PFSK-1 (cell line): Measurements from ENCODE around the gene GLIS1.

Source experiments
- FOXP2 ChIP-seq: optimal IDR thresholded peaks from 2 replicates; pipeline ENCODE3; 2011; ENCODE audit warnings: borderline replicate concordance, control low read depth, inconsistent platforms; ENCODE audit not compliant: insufficient read depth; ENCODE audit errors: extremely low read length, extremely low read depth
- POLR2AphosphoS5 ChIP-seq: IDR thresholded peaks from 2 replicates; pipeline ENCODE4 v1.6.1; 2012; ENCODE audit warnings: low read depth, mild to moderate bottlenecking, control low read depth, low read length, moderate library complexity
- SIN3A ChIP-seq: IDR thresholded peaks from 2 replicates; pipeline ENCODE4 v1.6.1; 2012; ENCODE audit warnings: mild to moderate bottlenecking, low read length, moderate library complexity, borderline replicate concordance; ENCODE audit not compliant: insufficient read depth
- TAF1 ChIP-seq: IDR thresholded peaks from 2 replicates; pipeline ENCODE4 v1.6.1; 2012; ENCODE audit warnings: low read length, control low read depth, borderline replicate concordance; ENCODE audit not compliant: insufficient read depth
- TF ChIP-seq, protein P1 (sequence below), 2 experiments: IDR thresholded peaks; 2 replicates each; pipeline versions ENCODE4 v1.6.1 to v1.8.0; 2011 to 2012; ENCODE audit warnings: low read depth in 2 of 2, low read length in 2 of 2, control low read depth in 1 of 2, inconsistent platforms in 1 of 2, mild to moderate bottlenecking in 1 of 2, moderate library complexity in 1 of 2; ENCODE audit not compliant: insufficient read depth in 1 of 2

The GLIS1 gene

DNA sequence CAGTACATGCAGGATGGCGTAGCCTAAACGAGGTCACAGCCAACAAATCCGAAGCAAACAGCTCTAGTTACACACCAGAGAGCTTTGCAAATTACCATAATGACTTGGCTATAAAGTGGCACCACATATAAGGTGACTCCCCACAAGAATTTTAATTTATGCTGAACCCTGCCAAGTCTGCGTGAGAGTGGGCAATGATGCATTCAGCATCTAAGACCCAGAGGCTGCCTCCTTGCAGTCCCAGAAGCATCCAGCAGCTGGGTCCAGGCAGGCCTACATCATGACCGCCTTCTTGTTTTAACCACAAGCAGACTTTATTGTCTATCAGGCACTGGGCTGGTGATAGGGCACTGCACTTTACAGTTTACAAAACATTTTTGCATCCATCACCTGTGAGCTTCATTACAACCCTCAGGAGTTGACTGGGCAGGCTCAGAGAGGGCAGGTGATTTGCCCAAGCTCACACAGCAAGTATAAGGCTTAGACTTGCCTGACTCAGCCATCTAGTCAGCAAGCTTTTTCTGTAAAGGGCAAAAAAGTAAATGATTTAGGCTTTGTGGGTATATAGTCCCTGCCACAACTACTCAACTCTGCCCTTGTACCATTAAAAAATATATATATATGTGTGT lies 134.6 kb downstream of the GLIS1 start:
- TF ChIP-seq TAF1 (no peak), FOXP2 (no peak), SIN3A (no peak), POLR2AphosphoS5 (no peak)
- TF ChIP-seq, protein P1, sequence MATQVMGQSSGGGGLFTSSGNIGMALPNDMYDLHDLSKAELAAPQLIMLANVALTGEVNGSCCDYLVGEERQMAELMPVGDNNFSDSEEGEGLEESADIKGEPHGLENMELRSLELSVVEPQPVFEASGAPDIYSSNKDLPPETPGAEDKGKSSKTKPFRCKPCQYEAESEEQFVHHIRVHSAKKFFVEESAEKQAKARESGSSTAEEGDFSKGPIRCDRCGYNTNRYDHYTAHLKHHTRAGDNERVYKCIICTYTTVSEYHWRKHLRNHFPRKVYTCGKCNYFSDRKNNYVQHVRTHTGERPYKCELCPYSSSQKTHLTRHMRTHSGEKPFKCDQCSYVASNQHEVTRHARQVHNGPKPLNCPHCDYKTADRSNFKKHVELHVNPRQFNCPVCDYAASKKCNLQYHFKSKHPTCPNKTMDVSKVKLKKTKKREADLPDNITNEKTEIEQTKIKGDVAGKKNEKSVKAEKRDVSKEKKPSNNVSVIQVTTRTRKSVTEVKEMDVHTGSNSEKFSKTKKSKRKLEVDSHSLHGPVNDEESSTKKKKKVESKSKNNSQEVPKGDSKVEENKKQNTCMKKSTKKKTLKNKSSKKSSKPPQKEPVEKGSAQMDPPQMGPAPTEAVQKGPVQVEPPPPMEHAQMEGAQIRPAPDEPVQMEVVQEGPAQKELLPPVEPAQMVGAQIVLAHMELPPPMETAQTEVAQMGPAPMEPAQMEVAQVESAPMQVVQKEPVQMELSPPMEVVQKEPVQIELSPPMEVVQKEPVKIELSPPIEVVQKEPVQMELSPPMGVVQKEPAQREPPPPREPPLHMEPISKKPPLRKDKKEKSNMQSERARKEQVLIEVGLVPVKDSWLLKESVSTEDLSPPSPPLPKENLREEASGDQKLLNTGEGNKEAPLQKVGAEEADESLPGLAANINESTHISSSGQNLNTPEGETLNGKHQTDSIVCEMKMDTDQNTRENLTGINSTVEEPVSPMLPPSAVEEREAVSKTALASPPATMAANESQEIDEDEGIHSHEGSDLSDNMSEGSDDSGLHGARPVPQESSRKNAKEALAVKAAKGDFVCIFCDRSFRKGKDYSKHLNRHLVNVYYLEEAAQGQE (IDR thresholded peaks at IDR 0.05; ENCODE audit: insufficient read depth in 1 of 2, low read depth in 2 of 2, low read length in 2 of 2) = no peak

DNA sequence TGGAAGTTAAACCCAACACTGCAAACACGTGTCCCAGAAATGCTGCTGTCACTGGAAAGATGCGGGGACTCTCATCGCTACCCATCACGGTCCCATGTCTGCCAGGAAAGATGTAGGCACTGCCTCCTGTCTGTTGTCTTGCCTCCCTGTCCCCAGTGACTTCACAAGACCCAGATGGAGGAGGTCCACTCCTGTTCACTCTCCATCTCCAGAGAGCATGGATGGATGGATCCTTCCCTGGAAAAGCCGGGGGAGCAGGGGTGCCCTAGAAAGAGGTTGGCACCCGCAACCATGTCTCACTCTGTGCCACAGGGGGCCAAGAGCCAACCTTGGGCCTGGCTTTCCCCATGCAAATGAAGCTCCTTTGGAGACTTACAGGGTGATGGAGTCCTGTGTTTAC lies 135.5 kb downstream of the GLIS1 start:
- TF ChIP-seq SIN3A (no peak), POLR2AphosphoS5 (no peak), TAF1 (no peak), FOXP2 (no peak)
- TF ChIP-seq, protein P1 (IDR thresholded peaks at IDR 0.05; ENCODE audit: insufficient read depth in 1 of 2, low read depth in 2 of 2, low read length in 2 of 2) = no peak

DNA sequence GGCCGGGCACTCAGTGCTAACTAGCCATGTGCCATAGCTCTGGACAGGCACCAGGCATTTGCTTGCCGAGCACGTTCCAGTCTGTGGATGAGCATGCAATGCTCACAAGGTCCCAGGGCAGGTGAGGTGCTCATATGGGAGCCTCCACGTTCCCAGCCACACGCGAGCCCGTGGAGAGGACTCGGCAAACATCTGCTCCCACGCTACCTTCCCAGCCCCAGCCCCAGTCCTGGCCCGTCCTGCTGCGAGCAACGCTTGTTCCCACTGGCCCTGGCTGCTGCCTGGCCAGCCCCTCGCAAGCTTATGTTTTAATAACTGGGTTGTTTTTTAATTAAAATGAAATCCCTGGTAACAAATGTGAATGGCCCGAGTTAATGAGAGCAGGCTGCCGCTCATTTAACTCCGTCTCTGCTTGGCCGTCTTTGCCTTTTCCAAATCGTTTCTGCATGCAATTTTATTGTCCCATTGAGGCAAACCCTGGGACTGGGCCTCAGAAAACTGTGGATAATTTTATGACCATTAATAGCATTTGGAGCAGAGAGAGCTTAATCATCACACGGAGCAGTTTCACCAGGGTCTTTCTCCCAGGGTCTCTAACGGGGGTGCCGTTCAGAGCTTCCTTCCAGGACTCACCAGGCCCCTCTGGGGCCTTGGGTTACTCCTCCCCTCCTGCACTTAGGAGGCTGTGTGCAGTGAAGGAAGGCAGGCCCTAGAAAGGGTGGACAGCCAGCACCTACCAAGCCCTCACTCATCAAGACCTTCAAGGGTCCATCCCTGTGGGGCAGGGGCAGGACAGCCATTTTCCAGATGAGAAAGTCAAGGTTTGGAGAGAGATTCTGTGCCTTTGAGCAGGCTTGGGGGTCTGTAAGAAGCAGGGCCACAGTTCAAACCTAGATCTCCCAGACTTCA lies 136.8 kb downstream of the GLIS1 start:
- TF ChIP-seq FOXP2 (no peak), POLR2AphosphoS5 (no peak), SIN3A (no peak), TAF1 (no peak)
- TF ChIP-seq, protein P1 (IDR thresholded peaks at IDR 0.05; ENCODE audit: insufficient read depth in 1 of 2, low read depth in 2 of 2, low read length in 2 of 2) = no peak

DNA sequence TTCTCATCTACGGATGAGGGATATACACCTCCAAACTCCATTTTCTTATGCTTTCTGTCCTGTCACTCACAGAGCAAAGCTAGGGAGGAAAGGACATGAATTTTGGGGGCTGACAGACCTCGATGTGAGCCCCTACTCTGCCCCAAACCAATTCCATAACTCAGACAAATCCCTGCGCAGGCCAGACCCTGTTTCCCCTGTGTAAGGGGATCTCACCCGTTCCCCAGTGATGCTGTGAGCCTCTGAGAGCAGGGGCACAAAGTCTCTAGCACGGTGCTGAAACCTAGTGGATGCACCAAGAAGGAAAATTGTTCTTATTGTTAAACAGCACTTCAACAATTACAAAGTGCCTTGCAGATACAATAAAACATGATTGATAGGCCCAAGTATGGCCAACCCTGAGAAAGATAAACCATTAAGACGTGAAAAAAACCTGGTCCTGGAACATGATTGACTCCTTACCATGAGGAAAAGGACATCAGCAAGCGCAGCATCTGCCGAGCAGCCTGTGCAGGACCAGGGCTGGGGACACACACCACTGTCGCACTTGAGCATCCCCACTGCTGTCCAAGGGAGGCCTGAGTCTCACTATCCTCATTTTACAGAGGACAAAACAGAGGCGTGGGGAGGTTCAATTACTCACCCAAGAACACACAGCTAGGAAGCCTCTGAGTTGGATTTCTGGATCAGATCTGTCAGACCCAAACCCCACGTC lies 137.8 kb downstream of the GLIS1 start:
- TF ChIP-seq SIN3A (no peak), POLR2AphosphoS5 (no peak), TAF1 (no peak), FOXP2 (no peak)
- TF ChIP-seq, protein P1 (IDR thresholded peaks at IDR 0.05; ENCODE audit: insufficient read depth in 1 of 2, low read depth in 2 of 2, low read length in 2 of 2) = no peak
